K562 (cell line): ENCODE measurements around the gene EIF2S3. TPM values are rescaled to one million over a fixed set of nuclear protein-coding genes. Genes with fewer than 3 reads are reported as not detected.

ENCODE experiments used
- ARNT ChIP-seq, 2 experiments: fragments of 450-650 bp; IDR thresholded peaks; 2 replicates each; pipeline ENCODE4 v1.6.1; 2016; ENCODE audit warnings: mild to moderate bottlenecking in 1 of 2
- CREM ChIP-seq: IDR thresholded peaks from 2 replicates; pipeline ENCODE4 v1.6.1; 2014; ENCODE audit warnings: antibody characterized with exemption, low read depth
- DPF2 ChIP-seq: fragments of 450-650 bp; IDR thresholded peaks from 2 replicates; pipeline ENCODE4 v1.6.1; 2016
- GATA2 ChIP-seq: sonication (generic); formaldehyde crosslinking; IDR thresholded peaks from 2 replicates; pipeline ENCODE4 v1.4.0; 2020; ENCODE audit warnings: mild to moderate bottlenecking, missing genetic modification reagents
- JUN ChIP-seq, 2 experiments: sonication (generic) in 1 of 2; formaldehyde crosslinking in 1 of 2; IDR thresholded peaks; 2 replicates each; pipeline versions ENCODE4 v1.6.1 to v1.8.0; 2012 to 2022; ENCODE audit warnings: borderline replicate concordance in 2 of 2, mild to moderate bottlenecking in 2 of 2, improper control_type of control experiment in 1 of 2, low read depth in 1 of 2, low read length in 1 of 2, missing genetic modification reagents in 1 of 2
- KDM4B ChIP-seq, 2 experiments: fragments of 450-650 bp in 1 of 2; sonication (generic) in 1 of 2; IDR thresholded peaks; 2 replicates each; pipeline ENCODE4 v1.6.1; 2016 to 2017; ENCODE audit warnings: borderline replicate concordance in 2 of 2, antibody characterized with exemption in 1 of 2, low read depth in 1 of 2, mild to moderate bottlenecking in 1 of 2
- MAFF ChIP-seq: IDR thresholded peaks from 2 replicates; pipeline ENCODE4 v1.6.1; 2012; ENCODE audit warnings: low read length, improper control_type of control experiment
- MCM3 ChIP-seq: fragments of 450-650 bp; IDR thresholded peaks from 2 replicates; pipeline ENCODE4 v1.6.1; 2016
- RREB1 ChIP-seq: fragments of 250-450 bp; sonication (Bioruptor Pico); IDR thresholded peaks from 2 replicates; pipeline ENCODE4 v1.4.0; 2020
- SAP30 ChIP-seq: fragments of 200-600 bp; sonication (generic); IDR thresholded peaks from 2 replicates; pipeline ENCODE4 v1.6.1; 2012; ENCODE audit warnings: borderline replicate concordance, low read depth, mild to moderate bottlenecking, moderate library complexity, low read length, control low read depth, inconsistent platforms; ENCODE audit not compliant: insufficient read depth, poor library complexity, severe bottlenecking
- TCFL5 ChIP-seq: fragments of 250-450 bp; sonication (Bioruptor Pico); conservative IDR thresholded peaks from 2 replicates; pipeline ENCODE4 v1.6.1; 2021; ENCODE audit warnings: mild to moderate bottlenecking, moderate library complexity, matching md5 sums
- ZFP36 ChIP-seq: fragments of 150-350 bp; IDR thresholded peaks from 2 replicates; pipeline ENCODE4 v1.6.1; 2018; ENCODE audit warnings: low read length, low read depth; ENCODE audit not compliant: partially characterized antibody
- ZNF121 ChIP-seq: sonication (generic); formaldehyde crosslinking; conservative IDR thresholded peaks from 2 replicates; pipeline ENCODE4 v1.8.0; 2022; ENCODE audit warnings: missing genetic modification reagents
- ZNF140 ChIP-seq: fragments of 250-450 bp; sonication (Bioruptor Pico); IDR thresholded peaks from 2 replicates; pipeline ENCODE4 v1.8.0; 2021; ENCODE audit warnings: moderate library complexity, mild to moderate bottlenecking, inconsistent platforms
- ZNF311 ChIP-seq: fragments of 250-450 bp; sonication (Bioruptor Pico); IDR thresholded peaks from 2 replicates; pipeline ENCODE4 v1.4.0; 2020; ENCODE audit warnings: mild to moderate bottlenecking, moderate library complexity
- ZNF316 ChIP-seq: fragments of 450-650 bp; IDR thresholded peaks from 2 replicates; pipeline ENCODE4 v1.6.1; 2016
- ZNF347 ChIP-seq: fragments of 450-650 bp; formaldehyde crosslinking; IDR thresholded peaks from 2 replicates; pipeline ENCODE4 v1.4.0; 2020; ENCODE audit warnings: low read depth, mild to moderate bottlenecking, moderate library complexity
- ZNF445 ChIP-seq: fragments of 250-450 bp; sonication (Bioruptor Pico); IDR thresholded peaks from 2 replicates; pipeline ENCODE4 v1.4.0; 2020; ENCODE audit warnings: low read depth, mild to moderate bottlenecking, moderate library complexity
- ZNF449 ChIP-seq: fragments of 250-450 bp; sonication (Bioruptor Pico); IDR thresholded peaks from 2 replicates; pipeline ENCODE4 v1.8.0; 2022; ENCODE audit warnings: moderate library complexity, mild to moderate bottlenecking, inconsistent platforms
- ZNF785 ChIP-seq: fragments of 250-450 bp; sonication (Bioruptor Pico); IDR thresholded peaks from 2 replicates; pipeline ENCODE4 v1.4.0; 2020; ENCODE audit warnings: mild to moderate bottlenecking
- polyA plus RNA-seq, 8 experiments: library from polyadenylated mRNA; depleted of rRNA in 4 of 8; stranded (reverse) in 5 of 8; unstranded in 3 of 8; fragments of >200 nt; fragmentation: Nextera tagmentation in 2 of 8; fragmentation: Illumina TruSeq in 1 of 8; extraction: Ambion mirVana in 2 of 8; extraction: Trizol in 1 of 8; gene quantifications; 2 replicates each; pipeline versions ENCODE4 v1.2.1 to v1.2.3, GENCODE V29; 2011 to 2014; ENCODE audit warnings: inconsistent platforms in 1 of 8, missing spikeins in 1 of 8
- total RNA-seq, 7 experiments: library from RNA; depleted of rRNA in 6 of 7; stranded (reverse); fragments of >200 nt in 6 of 7; fragmentation: Illumina TruSeq in 2 of 7; extraction: Trizol in 2 of 7; gene quantifications; 2 replicates each; pipeline versions ENCODE4 v1.2.1 to v1.2.3, GENCODE V29; 2011 to 2021; ENCODE audit warnings: low replicate concordance in 1 of 7

Gene EIF2S3
- total and polyA plus RNA-seq, 9 of the 15 experiments (the other 6 are each of a cell fraction or from before 2014, with no cell fraction given) = 148 to 439 (median 275) TPM

- TF ChIP-seq JUN (IDR thresholded peaks at IDR 0.05; ENCODE audit: borderline replicate concordance, low read depth, low read length) (peak; percentile 60; the same call in 1 of the 2 replicates), JUN (CRISPR knock-in tag; IDR thresholded peaks at IDR 0.05; ENCODE audit: borderline replicate concordance) (no peak; the same call in 1 of the 2 replicates), TCFL5 (CRISPR knock-in tag) (no peak), ZNF311 (no peak), MCM3 (no peak), SAP30 (no peak), RREB1 (no peak), CREM (peak; percentile 82), MAFF (no peak), ZNF316 (no peak), ZNF347 (CRISPR knock-in tag) (no peak), ARNT (IDR thresholded peaks at IDR 0.05) (no peak), DPF2 (no peak), ZFP36 (no peak), ZNF445 (no peak), ZNF121 (CRISPR knock-in tag) (no peak), KDM4B (IDR thresholded peaks at IDR 0.05; ENCODE audit: borderline replicate concordance in 2 of 2, low read depth in 1 of 2) (no peak), ZNF785 (no peak), GATA2 (CRISPR knock-in tag) (no peak), ZNF449 (CRISPR knock-in tag) (no peak), ZNF140 (no peak)
These were observed at the start of gene EIF2S3 (continued) for GRCh38 chrX:24054182-24055042.
